Astrocyte of the spinal cord (primary cell): ENCODE data around the gene POLD2.
A peak's percentile ranks its signal among the peaks of the same experiment; 100 is the strongest.

Experiments
- DNase-seq: peaks from one replicate; pipeline ENCODE4 v3.0.0; 2011; ENCODE audit warnings: low read depth, low spot score
- H3K4me3 ChIP-seq: 2 replicates; pipeline ENCODE4 v1.5.1; 2011; ENCODE audit warnings: low read depth, mild to moderate bottlenecking, low read length, moderate library complexity
- in situ Hi-C: cut with HindIII; loops from 2 replicates; pipeline ENCODE4 v1.10.0; 2017; ENCODE audit warnings: low sequenced_read_pairs
- TF ChIP-seq, protein P1 (sequence below): IDR thresholded peaks from 2 replicates; pipeline ENCODE4 v1.5.1; 2012; ENCODE audit warnings: low read depth, mild to moderate bottlenecking, low read length, inconsistent platforms

POLD2 gene

DNA sequence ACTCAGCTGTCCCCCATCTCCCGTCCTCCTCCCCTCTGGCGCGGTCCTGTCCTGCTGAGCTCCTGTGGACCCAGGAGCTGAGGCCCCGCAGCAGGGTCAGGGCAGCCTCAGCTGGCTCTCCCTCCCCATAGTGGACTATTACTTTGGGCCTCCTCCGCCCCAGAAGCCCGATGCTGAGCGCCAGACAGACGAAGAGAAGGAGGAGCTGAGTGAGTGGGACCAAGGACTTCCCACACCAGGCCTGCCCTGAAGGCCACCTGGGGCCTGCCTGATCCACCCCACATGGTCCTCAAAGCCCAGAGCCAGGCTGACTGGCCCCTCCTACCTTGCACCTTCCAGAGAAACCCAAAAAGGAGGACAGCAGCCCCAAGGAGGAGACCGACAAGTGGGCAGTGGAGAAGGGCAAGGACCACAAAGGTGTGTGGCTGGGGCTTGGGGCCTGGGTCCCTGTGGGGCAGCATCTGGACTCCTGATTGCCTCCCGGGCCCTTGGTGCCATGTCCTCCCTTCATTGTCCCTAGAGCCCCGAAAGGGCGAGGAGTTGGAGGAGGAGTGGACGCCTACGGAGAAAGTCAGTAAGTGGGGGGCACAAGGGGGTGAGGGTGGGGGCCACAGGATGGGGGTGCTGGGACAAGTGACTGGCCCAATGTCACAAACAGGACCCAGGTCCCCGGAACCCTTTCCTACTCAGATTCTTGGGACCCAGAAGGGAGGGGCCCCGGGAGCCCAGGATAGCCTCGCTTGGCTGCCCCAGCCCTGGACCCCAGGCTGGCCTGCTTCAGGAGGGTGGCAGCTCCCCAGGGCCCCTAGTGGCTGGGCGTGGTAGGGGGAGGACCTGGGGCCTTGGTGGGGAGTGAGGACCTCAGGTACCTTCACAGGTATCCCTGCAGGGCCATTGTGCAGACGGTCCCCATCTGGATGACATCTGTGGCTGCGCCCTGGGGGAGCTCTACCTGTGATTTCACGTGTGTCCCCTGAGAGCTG lies 14.3 kb downstream of the POLD2 start:
- no peak overlapping the region for H3K4me3 ChIP-seq
- TF ChIP-seq, protein P1, sequence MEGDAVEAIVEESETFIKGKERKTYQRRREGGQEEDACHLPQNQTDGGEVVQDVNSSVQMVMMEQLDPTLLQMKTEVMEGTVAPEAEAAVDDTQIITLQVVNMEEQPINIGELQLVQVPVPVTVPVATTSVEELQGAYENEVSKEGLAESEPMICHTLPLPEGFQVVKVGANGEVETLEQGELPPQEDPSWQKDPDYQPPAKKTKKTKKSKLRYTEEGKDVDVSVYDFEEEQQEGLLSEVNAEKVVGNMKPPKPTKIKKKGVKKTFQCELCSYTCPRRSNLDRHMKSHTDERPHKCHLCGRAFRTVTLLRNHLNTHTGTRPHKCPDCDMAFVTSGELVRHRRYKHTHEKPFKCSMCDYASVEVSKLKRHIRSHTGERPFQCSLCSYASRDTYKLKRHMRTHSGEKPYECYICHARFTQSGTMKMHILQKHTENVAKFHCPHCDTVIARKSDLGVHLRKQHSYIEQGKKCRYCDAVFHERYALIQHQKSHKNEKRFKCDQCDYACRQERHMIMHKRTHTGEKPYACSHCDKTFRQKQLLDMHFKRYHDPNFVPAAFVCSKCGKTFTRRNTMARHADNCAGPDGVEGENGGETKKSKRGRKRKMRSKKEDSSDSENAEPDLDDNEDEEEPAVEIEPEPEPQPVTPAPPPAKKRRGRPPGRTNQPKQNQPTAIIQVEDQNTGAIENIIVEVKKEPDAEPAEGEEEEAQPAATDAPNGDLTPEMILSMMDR = no peak
- no peak for DNase-seq
- in situ Hi-C loops = no loop called here

DNA sequence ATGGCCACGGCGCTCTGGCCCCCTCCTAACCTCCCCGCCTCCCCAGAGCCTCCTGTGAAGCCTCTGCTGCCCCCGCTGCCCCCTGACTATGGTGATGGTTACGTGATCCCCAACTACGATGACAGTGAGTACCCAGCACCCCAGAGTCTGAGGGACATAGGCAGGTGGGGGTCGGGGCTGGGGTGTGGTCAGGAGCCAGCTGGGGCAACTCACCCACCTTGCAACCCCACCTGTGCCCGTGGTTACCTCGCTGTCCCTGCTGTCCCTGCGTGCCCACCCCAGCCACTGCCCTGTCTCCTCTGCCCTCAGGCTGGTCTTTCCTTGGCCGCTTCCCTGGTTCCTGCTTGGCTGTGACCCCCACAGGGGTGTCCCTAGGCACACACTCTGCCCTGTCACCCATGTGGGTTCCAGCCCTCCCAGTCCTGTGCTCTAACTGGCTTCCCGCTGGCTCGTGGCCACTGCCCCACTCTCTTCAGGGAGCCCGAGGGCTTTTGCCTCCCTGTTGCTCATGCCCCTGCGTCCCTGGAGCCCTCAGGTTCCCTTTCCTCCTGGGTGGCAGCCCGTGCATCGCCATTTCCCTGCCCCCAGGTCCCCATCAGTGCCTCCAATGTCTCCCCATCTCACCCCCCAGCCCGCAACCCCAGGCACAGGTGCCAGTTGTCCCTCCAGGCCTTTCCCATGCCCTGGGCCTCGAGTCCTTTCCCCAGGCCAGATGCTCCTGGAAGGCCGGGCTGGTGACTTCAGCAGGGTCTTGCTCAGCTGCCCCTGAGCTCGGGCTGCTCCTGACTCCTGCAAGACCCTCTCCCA lies 15.2 kb downstream of the POLD2 start:
- in situ Hi-C loops = no loop called here
- no peak overlapping the region for H3K4me3 ChIP-seq
- DNase-seq = no peak
- TF ChIP-seq, protein P1 = no peak

DNA sequence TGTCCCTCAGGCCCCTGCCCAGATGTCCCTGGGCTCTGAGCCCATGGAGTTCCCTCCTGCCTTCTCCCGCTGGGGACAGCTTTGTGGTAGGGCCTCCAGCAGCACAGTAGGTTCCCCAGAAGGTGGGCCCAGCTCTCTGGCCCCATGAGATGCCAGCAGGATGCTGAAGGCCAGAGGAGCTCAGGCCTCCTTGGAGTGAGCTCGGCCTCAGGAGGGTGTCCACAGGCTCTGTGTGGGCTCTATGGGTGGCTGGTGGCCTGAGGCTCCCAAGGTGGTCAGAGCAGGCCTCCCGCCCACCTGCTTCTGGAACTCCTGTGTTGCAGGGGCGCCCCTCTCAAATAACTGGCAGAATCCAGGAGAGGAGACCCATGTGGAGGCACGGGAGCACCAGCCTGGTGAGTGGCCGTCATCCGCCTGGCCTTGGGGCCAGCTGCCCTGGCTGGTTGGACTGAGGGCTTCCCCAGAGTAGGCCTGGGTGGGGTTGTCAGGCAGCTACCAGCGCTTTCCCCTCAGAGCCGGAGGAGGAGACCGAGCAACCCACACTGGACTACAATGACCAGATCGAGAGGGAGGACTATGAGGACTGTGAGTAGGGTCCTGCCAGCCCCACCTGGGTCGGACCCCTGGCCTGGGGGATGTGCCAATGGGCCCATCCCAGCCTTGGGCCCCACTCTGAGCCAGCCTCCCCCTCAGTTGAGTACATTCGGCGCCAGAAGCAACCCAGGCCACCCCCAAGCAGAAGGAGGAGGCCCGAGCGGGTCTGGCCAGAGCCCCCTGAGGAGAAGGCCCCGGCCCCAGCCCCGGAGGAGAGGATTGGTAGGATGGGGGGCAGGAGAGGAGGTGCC lies 16.0 kb downstream of the POLD2 start:
- no peak overlapping the region for H3K4me3 ChIP-seq
- no peak for DNase-seq
- in situ Hi-C loops = no loop called here
- TF ChIP-seq, protein P1 = no peak

DNA sequence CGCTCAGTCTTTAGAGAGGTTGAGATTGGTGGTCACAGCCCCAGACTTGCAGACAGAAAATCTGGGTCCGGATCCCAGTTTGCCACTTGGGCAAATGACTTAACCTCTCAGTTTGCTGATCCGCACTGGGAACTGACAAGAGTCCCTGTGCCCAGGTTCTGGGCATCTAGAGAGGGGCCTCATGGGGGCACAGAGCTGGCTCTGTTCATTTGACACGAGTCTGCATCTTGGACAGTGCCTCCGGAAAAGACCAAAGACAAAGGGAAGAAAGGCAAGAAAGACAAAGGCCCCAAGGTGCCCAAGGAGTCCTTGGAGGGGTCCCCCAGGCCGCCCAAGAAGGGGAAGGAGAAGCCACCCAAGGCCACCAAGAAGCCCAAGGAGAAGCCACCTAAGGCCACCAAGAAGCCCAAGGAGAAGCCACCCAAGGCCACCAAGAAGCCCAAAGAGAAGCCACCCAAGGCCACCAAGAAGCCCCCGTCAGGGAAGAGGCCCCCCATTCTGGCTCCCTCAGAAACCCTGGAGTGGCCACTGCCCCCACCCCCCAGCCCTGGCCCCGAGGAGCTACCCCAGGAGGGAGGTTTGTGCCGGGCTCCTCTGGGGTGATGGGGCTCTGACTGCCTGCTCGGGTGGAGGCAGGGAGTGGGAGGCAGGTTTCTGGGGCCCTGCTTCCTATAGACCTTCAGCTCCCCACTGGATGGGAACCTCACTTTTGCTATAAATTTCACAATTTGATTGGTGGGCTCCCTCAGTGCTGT lies 16.9 kb downstream of the POLD2 start:
- peak overlapping the region; percentile 60 for H3K4me3 ChIP-seq
- in situ Hi-C loops = no loop called here
- TF ChIP-seq, protein P1 = no peak
- no peak for DNase-seq

DNA sequence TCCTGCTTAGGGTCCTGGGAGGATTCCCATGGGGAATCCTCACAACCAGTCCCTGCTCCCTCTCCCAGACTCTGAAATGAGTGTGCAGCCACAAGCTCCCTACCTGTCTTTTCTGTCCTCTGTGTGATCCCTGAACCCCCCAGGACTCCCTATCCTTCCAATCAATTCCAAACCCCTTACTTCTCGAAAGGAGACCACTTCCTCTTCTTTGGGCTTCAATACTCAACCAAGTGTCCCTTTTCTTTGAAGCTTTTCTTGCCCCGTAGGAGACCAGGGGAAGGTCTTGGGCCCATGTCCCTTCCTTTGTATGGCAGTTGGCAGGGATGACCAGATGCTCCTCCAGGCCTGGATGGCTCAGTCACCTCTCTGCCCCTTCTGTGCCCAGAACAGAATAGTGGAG lies 17.5 kb downstream of the POLD2 start:
- peak overlapping the region; percentile 60 for H3K4me3 ChIP-seq
- in situ Hi-C loops = no loop called here
- TF ChIP-seq, protein P1 = no peak
- DNase-seq = no peak
